ENCODE measurements around the gene COMP. TPM values are rescaled to one million over a fixed set of nuclear protein-coding genes. Genes with fewer than 3 reads are reported as not detected.

The COMP gene
- total and polyA plus RNA-seq, 10 donors = 0.04 to 1.0 (median 0.13) TPM; not detected in 7

GRCh38 chr19:18745931-18746330, 45.2 kb downstream of the COMP start:
- Histone ChIP-seq H3K4me3 (no peak overlapping the region), H3K27me3 (replicated peaks in 1 of 7) (no peaks in the 10 kb centered on the region), H3K9me3 (no peaks in the 10 kb centered on the region), H3K4me1 (peaks cover 0 to 12% (median 0%) of the 10 kb centered on the region in 6 donors), H3K27ac (no peak overlapping the region), H3K36me3 (peaks cover 0 to 50% (median 6%) of the 10 kb centered on the region in 6 donors)
- WGBS, 5 donors = 92 to 99% (median 94%) methylated on average over 2 to 5 of the region's 5 CpGs
- no peak for TF ChIP-seq CTCF (IDR thresholded peaks at IDR 0.05 in 8 of 11, conservative IDR thresholded peaks at IDR 0.05 in 3 of 11)
- no peak for TF ChIP-seq POLR2AphosphoS5 (IDR thresholded peaks at IDR 0.05)
- TF ChIP-seq POLR2A (IDR thresholded peaks at IDR 0.05) = no peak
- DNase-seq = no peak
- intact Hi-C loops (cut with DNase I; ENCODE audit: low total_unique reads) = no loop called here

DNA sequence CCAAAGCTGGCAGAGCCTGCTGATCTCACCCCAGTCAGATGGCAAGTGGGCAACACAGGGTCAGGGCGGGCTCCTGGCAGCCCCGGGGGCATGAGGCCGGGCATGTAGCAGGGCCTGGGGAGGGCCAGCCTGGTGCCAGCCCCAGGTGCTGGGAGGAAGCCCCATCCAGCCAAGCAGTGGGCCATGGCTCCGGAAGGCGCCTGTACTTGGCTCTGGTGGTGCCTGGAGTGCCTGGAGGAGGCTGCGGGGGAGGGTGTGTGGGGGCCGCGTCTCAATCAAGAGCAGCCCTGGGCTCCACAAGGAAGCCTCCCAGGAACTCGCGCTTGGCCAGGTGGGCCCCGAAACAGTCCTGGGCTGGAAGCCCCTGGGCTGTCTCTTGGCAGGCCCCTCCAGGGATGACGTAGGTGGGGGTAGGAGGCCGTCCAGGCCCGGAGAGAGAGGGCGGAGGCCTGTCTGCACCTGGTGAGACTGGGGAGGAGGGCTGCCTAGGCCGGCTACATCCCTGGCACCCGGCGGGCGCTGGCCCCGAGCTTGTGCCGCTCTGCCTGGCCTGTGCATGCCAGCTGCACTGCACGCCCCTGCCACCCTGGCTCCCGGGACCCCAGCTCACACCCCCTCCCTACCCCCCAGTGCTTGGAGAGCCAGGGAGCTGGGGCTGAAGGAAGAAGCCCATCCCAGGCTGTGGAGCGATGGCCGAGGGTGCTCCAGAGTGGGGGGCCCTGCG, 45.9 kb downstream of the COMP start:
- no peaks in the 10 kb centered on the region for H3K27me3 ChIP-seq (replicated peaks in 1 of 7)
- intact Hi-C loops (cut with DNase I; ENCODE audit: low total_unique reads) = no loop called here
- H3K4me1 ChIP-seq = peaks cover 0 to 12% (median 0%) of the 10 kb centered on the region in 6 donors
- H3K27ac ChIP-seq = no peak overlapping the region
- H3K36me3 ChIP-seq = peaks cover 0 to 43% (median 2%) of the 10 kb centered on the region in 6 donors
- H3K9me3 ChIP-seq = no peaks in the 10 kb centered on the region
- no peak for DNase-seq
- WGBS, 5 donors = 91 to 98% (median 94%) methylated on average over 15 to 26 of the region's 26 CpGs
- TF ChIP-seq CTCF (IDR thresholded peaks at IDR 0.05 in 8 of 11, conservative IDR thresholded peaks at IDR 0.05 in 3 of 11) (no peak), POLR2A (IDR thresholded peaks at IDR 0.05) (no peak), POLR2AphosphoS5 (IDR thresholded peaks at IDR 0.05) (no peak)
- no peak overlapping the region for H3K4me3 ChIP-seq

- no peak overlapping the region for H3K27ac ChIP-seq
- intact Hi-C loops (cut with DNase I; ENCODE audit: low total_unique reads) = no loop called here
- no peak overlapping the region for H3K4me3 ChIP-seq
- TF ChIP-seq CTCF (IDR thresholded peaks at IDR 0.05 in 8 of 11, conservative IDR thresholded peaks at IDR 0.05 in 3 of 11) (no peak), POLR2A (IDR thresholded peaks at IDR 0.05) (no peak), POLR2AphosphoS5 (IDR thresholded peaks at IDR 0.05) (no peak)
- H3K4me1 ChIP-seq = peaks cover 0 to 12% (median 0%) of the 10 kb centered on the region in 6 donors
- no peaks in the 10 kb centered on the region for H3K27me3 ChIP-seq (replicated peaks in 1 of 7)
- H3K36me3 ChIP-seq = peaks cover 0 to 30% (median 0%) of the 10 kb centered on the region in 6 donors
- no peak for DNase-seq
- no peaks in the 10 kb centered on the region for H3K9me3 ChIP-seq
- 94 to 97% (median 96%) methylated on average over 30 to 36 of the region's 36 CpGs for WGBS, 5 donors
These were observed 47.2 kb downstream of the COMP start for GRCh38 chr19:18743784-18744418.
